HG03280 (cell line): ENCODE measurements around the gene ZNHIT3.

Experiments used
- ATAC-seq: cut with Tn5 transposase; IDR thresholded peaks from one replicate; pipeline ENCODE4 v1.9.1; 2021; ENCODE audit warnings: mild to moderate bottlenecking, moderate library complexity; ENCODE audit not compliant: unreplicated experiment

Gene ZNHIT3

DNA sequence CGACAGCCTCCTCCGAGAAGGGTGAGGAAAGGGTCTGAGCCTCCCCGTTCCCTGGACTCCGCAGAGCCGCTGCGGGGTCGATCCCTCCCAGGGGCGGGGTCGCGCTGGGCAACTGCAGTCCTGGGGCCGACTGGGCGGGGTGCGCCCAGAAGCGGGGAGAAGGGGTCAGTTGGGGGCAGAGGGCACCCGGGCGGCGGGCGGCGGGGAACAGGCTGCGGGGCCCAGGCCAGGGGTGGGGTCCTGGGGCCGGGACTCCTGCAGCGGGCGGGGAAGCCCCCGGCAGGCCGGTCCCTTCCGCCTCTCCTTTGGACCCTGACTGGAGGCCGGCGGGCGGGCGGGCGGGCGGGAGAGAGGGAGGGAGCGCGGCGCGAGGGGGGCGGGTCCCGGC, 58.6 kb downstream of the ZNHIT3 start:
- ATAC-seq, result peak; percentile 36
